Right atrium auricular region (tissue), 2 donors: ENCODE measurements around the gene SLC6A12. TPM values are rescaled to one million over a fixed set of nuclear protein-coding genes. Genes with fewer than 3 reads are reported as not detected.

Experiments used
- DNase-seq: peaks from one replicate; pipeline ENCODE4 v3.0.0-alpha.2; 2019; ENCODE audit warnings: low spot score
- H3K27ac ChIP-seq, 2 donors: fragments of 200-600 bp; sonication (generic); 1 replicate in 1 of 2; 2 replicates in 1 of 2; pipeline ENCODE4 v1.5.1; 2016 to 2019
- H3K27me3 ChIP-seq, 2 donors: fragments of 200-600 bp; sonication (generic); one replicate each; pipeline versions ENCODE4 v1.5.1 to v1.6.0; 2017 to 2019
- H3K36me3 ChIP-seq: fragments of 200-600 bp; sonication (generic); one replicate; pipeline ENCODE4 v1.5.1; 2016
- H3K4me1 ChIP-seq, 2 donors: fragments of 200-600 bp; sonication (generic); one replicate each; pipeline versions ENCODE4 v1.5.1 to v1.6.0; 2017 to 2019
- H3K4me3 ChIP-seq, 2 donors: fragments of 200-600 bp; sonication (generic); 1 replicate in 1 of 2; 2 replicates in 1 of 2; pipeline ENCODE4 v1.5.1; 2017 to 2019; ENCODE audit warnings: mild to moderate bottlenecking in 1 of 2, moderate library complexity in 1 of 2
- H3K9me3 ChIP-seq, 2 donors: fragments of 200-600 bp; sonication (generic); one replicate each; pipeline ENCODE4 v1.5.1; 2019
- total RNA-seq, 2 donors: library from RNA; depleted of rRNA; stranded (reverse); fragments of >200 nt; gene quantifications; one replicate each; pipeline ENCODE4 v1.1.0, GENCODE V29; 2016
- TF ChIP-seq, protein P1 (sequence below), 2 donors: fragments of 200-600 bp; sonication (generic); IDR thresholded peaks; one replicate each; pipeline ENCODE4 v1.5.1; 2019; ENCODE audit warnings: antibody characterized with exemption in 2 of 2

The SLC6A12 gene
- total RNA-seq, 2 donors from 2014 or later: 1.1 TPM; not detected in 1

DNA sequence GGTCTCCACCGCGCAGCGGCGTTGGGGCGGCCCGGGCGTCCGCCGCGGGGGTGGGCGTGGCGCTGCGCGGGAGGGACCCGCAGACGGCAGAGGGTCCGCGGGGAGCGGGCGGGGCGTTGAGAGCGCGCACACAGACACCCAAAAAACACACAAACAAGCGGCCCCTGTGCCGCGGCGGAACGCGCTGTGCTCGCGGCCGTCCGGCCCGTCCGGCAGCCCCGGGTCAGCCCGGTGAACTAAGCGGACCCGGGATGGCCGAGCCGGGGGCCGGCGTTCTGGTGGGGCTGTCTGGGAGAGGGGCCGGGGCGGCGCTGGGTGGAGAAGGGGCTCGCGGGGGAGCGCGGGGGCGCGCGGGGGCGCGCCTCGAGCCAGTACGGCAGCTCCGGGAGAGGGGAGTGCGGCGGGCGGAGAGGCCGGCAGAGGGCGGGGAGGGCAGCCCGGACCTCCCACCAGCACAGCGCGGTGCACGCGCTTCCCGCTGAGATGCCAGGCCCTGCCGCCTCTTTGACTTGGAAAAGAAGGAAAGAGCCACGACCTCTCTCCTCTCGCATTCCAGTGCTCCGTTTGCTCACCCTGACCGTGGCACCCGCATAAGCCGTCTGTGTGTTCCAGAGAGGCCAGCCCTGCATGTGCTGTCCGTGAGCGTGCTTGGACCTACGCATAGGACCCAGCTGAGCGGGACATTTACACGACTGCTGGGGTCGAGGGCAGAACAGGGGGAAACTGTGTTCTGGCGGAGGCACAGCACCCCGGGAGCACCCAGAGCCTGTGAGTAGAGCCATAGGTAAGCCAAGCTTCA is 10.3 kb downstream of the SLC6A12 start:
- TF ChIP-seq, protein P1, sequence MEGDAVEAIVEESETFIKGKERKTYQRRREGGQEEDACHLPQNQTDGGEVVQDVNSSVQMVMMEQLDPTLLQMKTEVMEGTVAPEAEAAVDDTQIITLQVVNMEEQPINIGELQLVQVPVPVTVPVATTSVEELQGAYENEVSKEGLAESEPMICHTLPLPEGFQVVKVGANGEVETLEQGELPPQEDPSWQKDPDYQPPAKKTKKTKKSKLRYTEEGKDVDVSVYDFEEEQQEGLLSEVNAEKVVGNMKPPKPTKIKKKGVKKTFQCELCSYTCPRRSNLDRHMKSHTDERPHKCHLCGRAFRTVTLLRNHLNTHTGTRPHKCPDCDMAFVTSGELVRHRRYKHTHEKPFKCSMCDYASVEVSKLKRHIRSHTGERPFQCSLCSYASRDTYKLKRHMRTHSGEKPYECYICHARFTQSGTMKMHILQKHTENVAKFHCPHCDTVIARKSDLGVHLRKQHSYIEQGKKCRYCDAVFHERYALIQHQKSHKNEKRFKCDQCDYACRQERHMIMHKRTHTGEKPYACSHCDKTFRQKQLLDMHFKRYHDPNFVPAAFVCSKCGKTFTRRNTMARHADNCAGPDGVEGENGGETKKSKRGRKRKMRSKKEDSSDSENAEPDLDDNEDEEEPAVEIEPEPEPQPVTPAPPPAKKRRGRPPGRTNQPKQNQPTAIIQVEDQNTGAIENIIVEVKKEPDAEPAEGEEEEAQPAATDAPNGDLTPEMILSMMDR (IDR thresholded peaks at IDR 0.05): peak in 1 of 2 donors; percentile 46
- no peak for DNase-seq

DNA sequence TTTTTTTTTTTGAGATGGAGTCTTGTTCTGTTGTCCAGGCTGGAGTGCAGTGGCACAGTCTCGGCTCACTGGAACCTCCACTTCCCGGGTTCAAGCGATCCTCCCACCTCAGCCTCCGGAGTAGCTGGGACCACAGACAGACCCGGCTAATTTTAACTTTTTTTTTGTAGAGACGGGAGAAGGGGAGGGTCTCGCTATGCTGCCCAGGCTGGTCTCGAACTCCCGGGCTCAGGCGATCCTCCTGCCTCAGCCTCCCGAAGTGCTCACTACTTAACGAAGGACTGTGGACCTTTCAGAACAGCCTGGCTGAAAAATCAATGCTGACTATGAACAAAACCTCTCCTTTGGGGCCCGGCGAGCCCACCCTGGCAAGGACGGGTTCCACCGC is 10.9 kb downstream of the SLC6A12 start:
- H3K4me1 ChIP-seq: peaks cover 0 to 7% of the 10 kb centered on the region in 2 donors
- H3K4me3 ChIP-seq: peak overlapping the region; percentile 40 to 64
- H3K27ac ChIP-seq: no peak overlapping the region
- no peaks in the 10 kb centered on the region for H3K27me3 ChIP-seq
- DNase-seq: no peak
- H3K9me3 ChIP-seq: no peaks in the 10 kb centered on the region
- TF ChIP-seq, protein P1 (IDR thresholded peaks at IDR 0.05): no peak
- H3K36me3 ChIP-seq: no peaks in the 10 kb centered on the region

More for the DNA sequence above, 10.3 kb downstream of the SLC6A12 start:
- no peaks in the 10 kb centered on the region for H3K9me3 ChIP-seq
- H3K4me1 ChIP-seq: peaks cover 0 to 7% of the 10 kb centered on the region in 2 donors
- H3K4me3 ChIP-seq: peak overlapping the region; percentile 40 to 64
- H3K27ac ChIP-seq: no peak overlapping the region
- no peaks in the 10 kb centered on the region for H3K27me3 ChIP-seq
- no peaks in the 10 kb centered on the region for H3K36me3 ChIP-seq

DNA sequence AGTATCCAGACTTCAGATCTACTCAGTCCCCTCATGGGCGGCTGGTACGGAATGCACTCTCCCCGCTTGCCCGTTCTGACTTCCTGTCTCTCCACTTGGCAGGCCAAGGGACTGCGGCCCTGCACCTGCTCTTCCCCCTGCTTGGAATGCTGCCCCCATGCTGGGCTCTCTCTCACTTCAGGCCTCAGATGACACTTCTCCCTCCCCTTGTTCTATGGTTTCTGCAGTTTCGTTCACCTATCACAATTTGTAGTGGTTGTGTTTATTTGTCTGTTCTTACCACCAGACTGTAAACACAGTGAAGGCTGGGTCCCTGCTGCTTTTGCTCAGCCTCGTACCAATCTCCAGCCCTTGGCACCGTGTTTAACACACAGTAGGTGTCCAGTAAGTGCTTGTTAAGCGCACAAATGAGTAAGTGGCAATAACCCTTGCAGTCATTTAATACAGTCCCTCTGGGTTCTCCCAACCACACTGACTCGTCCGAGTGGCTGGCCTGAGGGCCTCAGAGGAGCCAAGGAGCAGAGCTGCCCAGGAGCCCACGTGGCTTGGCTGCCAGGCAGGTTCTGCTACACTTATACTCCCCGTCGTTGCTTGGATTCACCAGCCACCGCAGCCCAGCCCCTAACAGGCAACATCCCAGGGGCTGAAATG is 11.8 kb downstream of the SLC6A12 start:
- H3K4me1 ChIP-seq: peaks cover 0 to 7% of the 10 kb centered on the region in 2 donors
- no peak overlapping the region for H3K27ac ChIP-seq
- H3K36me3 ChIP-seq: no peaks in the 10 kb centered on the region
- no peaks in the 10 kb centered on the region for H3K9me3 ChIP-seq
- no peak overlapping the region for H3K4me3 ChIP-seq
- TF ChIP-seq, protein P1 (IDR thresholded peaks at IDR 0.05): no peak
- DNase-seq: no peak
- H3K27me3 ChIP-seq: no peaks in the 10 kb centered on the region

DNA sequence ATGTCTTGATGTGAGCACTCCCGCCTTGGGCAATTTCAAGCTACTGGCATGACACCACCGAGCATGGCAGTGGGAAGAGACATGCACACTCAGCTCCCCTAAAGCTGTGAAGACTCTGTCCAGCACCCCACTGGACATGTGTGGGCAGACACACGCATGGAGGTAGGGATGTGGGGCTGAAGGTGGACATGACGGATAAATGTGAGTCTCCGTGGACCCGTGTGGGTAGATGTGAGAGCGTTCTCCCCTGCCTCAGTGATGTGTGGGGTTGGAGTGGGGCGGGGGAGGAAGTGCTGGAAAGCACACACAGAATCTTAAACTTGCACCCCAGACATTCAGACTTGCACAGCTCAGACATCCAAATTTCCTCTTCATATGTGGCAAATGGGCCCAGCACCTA is 12.6 kb downstream of the SLC6A12 start:
- Histone ChIP-seq H3K36me3 (no peaks in the 10 kb centered on the region), H3K9me3 (no peaks in the 10 kb centered on the region), H3K4me1 (peaks cover 0 to 7% of the 10 kb centered on the region in 2 donors), H3K27ac (no peak overlapping the region), H3K4me3 (no peak overlapping the region), H3K27me3 (no peaks in the 10 kb centered on the region)
- DNase-seq: no peak
- TF ChIP-seq, protein P1 (IDR thresholded peaks at IDR 0.05): no peak

DNA sequence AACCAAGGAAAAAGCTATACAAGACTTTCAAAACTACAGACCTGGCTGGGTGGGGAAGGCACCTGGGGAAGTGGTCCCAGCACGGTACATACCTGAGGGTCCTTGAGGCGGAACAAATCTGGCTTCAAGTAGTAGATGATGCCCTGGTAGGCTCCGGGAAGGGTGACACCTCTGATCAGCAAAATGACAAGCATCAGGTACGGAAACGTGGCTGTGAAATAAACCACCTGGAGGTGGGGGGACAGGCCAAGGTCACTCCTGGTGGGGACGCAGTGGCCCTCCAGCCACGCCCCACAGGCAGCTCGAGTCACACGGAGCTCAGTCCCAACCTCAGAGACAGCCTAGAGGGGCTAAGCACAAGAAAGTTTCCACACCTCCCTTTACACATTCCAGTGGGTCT is 15.3 kb downstream of the SLC6A12 start:
- TF ChIP-seq, protein P1 (IDR thresholded peaks at IDR 0.05): no peak
- H3K27me3 ChIP-seq: no peaks in the 10 kb centered on the region

More for the DNA sequence above, 15.3 kb downstream of the SLC6A12 start:
- DNase-seq: no peak
- peaks cover 0 to under 1% of the 10 kb centered on the region in 2 donors for H3K4me1 ChIP-seq
- no peak overlapping the region for H3K27ac ChIP-seq
- no peaks in the 10 kb centered on the region for H3K9me3 ChIP-seq
- H3K4me3 ChIP-seq: no peak overlapping the region
- H3K36me3 ChIP-seq: no peaks in the 10 kb centered on the region
